Dermis lymphatic vessel endothelial cell (primary cell): ENCODE measurements around the gene POTEF. TPM values are rescaled to one million over a fixed set of nuclear protein-coding genes. Genes with fewer than 3 reads are reported as not detected.

Experiments
- total RNA-seq: library from RNA; depleted of rRNA; stranded (reverse); fragments of >200 nt; gene quantifications from 2 replicates; pipeline ENCODE4 v1.2.1, GENCODE V29; 2014

Gene POTEF
- under 0.01 and 0.54 TPM in 2 replicates for total RNA-seq

GRCh38 chr2:130129120-130129829 lies at the start of gene POTEF:
Gene POTEF (minus strand): TSS chr2:130129222. CDS start chr2:130120515, 8,707 bp downstream.

GRCh38 chr2:130145006-130145414 lies 16.0 kb upstream of the POTEF start, which contains the start of gene CCDC74B:
Gene CCDC74B (minus strand): TSS chr2:130145112. CDS start chr2:130144996, 116 bp downstream.

Other genes with a start within 250 kb of the POTEF start
- under 0.01 TPM in 1 of 2 replicates, not detected in the other for gene RAB6C, start 149.6 kb downstream of the POTEF start, total RNA-seq
- gene CCDC74B, start 15.9 kb upstream of the POTEF start, total RNA-seq = 0.17 and 5.0 TPM in 2 replicates
- 7.8 and 8.5 TPM in 2 replicates for gene SMPD4, start 52.4 kb upstream of the POTEF start, total RNA-seq
- 142 and 281 TPM in 2 replicates for gene MZT2B, start 53.0 kb upstream of the POTEF start, total RNA-seq
- not detected in 2 replicates for gene TUBA3E, start 69.2 kb upstream of the POTEF start, total RNA-seq
- gene IMP4, start 213.7 kb upstream of the POTEF start, total RNA-seq = 66.3 and 79.4 TPM in 2 replicates
- 21.1 and 50.6 TPM in 2 replicates for gene PTPN18, start 226.8 kb upstream of the POTEF start, total RNA-seq